ENCODE results near the gene RGS10. TPM values are rescaled to one million over a fixed set of nuclear protein-coding genes. Genes with fewer than 3 reads are reported as not detected.

Gene RGS10
- total and polyA plus RNA-seq, 9 of the 15 experiments (the other 6 are each of a cell fraction or from before 2014, with no cell fraction given) = 31.9 to 123 (median 62.1) TPM

DNA sequence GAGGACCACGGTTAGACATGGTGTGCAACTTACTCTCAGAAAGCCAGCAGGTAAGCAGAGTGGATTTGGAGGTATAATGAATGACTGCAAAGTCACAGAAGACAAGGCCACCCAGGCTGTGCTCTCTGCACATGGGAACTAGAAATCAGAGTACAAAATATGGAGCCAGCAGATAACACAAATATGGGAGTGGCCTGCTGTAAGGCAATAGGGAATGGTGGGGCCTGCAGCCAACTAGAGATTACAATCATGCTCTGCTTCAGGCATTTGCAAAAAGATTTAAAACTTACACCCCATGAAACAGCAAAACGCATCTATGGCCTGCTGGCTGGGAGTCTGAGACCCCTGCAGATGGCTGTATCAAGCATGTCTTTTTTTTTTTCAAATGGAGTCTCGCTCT lies 47.0 kb downstream of the RGS10 start (continued):
- no peak for TF ChIP-seq POLR2G (IDR thresholded peaks at IDR 0.05; ENCODE audit: low read depth, low read length)
- TF ChIP-seq DMBX1 (CRISPR knock-in tag; IDR thresholded peaks at IDR 0.05; ENCODE audit: borderline replicate concordance) = no peak
- TF ChIP-seq, protein P1, sequence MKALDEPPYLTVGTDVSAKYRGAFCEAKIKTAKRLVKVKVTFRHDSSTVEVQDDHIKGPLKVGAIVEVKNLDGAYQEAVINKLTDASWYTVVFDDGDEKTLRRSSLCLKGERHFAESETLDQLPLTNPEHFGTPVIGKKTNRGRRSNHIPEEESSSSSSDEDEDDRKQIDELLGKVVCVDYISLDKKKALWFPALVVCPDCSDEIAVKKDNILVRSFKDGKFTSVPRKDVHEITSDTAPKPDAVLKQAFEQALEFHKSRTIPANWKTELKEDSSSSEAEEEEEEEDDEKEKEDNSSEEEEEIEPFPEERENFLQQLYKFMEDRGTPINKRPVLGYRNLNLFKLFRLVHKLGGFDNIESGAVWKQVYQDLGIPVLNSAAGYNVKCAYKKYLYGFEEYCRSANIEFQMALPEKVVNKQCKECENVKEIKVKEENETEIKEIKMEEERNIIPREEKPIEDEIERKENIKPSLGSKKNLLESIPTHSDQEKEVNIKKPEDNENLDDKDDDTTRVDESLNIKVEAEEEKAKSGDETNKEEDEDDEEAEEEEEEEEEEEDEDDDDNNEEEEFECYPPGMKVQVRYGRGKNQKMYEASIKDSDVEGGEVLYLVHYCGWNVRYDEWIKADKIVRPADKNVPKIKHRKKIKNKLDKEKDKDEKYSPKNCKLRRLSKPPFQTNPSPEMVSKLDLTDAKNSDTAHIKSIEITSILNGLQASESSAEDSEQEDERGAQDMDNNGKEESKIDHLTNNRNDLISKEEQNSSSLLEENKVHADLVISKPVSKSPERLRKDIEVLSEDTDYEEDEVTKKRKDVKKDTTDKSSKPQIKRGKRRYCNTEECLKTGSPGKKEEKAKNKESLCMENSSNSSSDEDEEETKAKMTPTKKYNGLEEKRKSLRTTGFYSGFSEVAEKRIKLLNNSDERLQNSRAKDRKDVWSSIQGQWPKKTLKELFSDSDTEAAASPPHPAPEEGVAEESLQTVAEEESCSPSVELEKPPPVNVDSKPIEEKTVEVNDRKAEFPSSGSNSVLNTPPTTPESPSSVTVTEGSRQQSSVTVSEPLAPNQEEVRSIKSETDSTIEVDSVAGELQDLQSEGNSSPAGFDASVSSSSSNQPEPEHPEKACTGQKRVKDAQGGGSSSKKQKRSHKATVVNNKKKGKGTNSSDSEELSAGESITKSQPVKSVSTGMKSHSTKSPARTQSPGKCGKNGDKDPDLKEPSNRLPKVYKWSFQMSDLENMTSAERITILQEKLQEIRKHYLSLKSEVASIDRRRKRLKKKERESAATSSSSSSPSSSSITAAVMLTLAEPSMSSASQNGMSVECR (CRISPR knock-in tag; IDR thresholded peaks at IDR 0.05) = no peak
- TF ChIP-seq TAL1 (IDR thresholded peaks at IDR 0.05) = peak; percentile 69
- no peak for TF ChIP-seq JUN (IDR thresholded peaks at IDR 0.05; ENCODE audit: borderline replicate concordance, low read depth, low read length)
- TF ChIP-seq JUN (CRISPR knock-in tag; IDR thresholded peaks at IDR 0.05; ENCODE audit: borderline replicate concordance) = no peak
- TF ChIP-seq, protein P2, sequence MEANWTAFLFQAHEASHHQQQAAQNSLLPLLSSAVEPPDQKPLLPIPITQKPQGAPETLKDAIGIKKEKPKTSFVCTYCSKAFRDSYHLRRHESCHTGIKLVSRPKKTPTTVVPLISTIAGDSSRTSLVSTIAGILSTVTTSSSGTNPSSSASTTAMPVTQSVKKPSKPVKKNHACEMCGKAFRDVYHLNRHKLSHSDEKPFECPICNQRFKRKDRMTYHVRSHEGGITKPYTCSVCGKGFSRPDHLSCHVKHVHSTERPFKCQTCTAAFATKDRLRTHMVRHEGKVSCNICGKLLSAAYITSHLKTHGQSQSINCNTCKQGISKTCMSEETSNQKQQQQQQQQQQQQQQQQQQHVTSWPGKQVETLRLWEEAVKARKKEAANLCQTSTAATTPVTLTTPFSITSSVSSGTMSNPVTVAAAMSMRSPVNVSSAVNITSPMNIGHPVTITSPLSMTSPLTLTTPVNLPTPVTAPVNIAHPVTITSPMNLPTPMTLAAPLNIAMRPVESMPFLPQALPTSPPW (CRISPR knock-in tag; IDR thresholded peaks at IDR 0.05) = no peak
- TF ChIP-seq ZFP36 (IDR thresholded peaks at IDR 0.05; ENCODE audit: low read depth, low read length, partially characterized antibody) = peak; percentile 70
